ENCODE data around the gene PCNP. TPM values are rescaled to one million over a fixed set of nuclear protein-coding genes. Genes with fewer than 3 reads are reported as not detected.

PCNP gene
- polyA plus RNA-seq, 1 of the 3 experiments (the other 2 are of a cell fraction): 45.8 TPM

GRCh38 chr3:101542957-101543356, 31.0 kb upstream of the PCNP start:
- no peaks in the 10 kb centered on the region for H3K79me2 ChIP-seq (ENCODE audit: insufficient read depth)
- no peaks in the 10 kb centered on the region for H4K20me1 ChIP-seq (ENCODE audit: insufficient read depth)
- H3K9me3 ChIP-seq: no peaks in the 10 kb centered on the region
- H2AFZ ChIP-seq (ENCODE audit: low read depth): no peak overlapping the region
- no peak for DNase-seq
- POLR2A ChIA-PET: no interaction called here
- H3F3A ChIP-seq (replicated peaks; ENCODE audit: insufficient read depth): no peaks in the 10 kb centered on the region
- CTCF ChIA-PET: interaction anchor here (1.5 kb wide), 1 partner anchor 13 kb away, joined by 4 read pairs; no protein-coding TSS in a partner anchor
- no peaks in the 10 kb centered on the region for H3K9me2 ChIP-seq
- no peak overlapping the region for H3K4me3 ChIP-seq (ENCODE audit: low read depth in 2 of 2, low read length in 1 of 2)
- TF ChIP-seq CTCF (IDR thresholded peaks at IDR 0.05) (no peak), SMC3 (IDR thresholded peaks at IDR 0.05; ENCODE audit: low read depth, low read length) (no peak), NRF1 (IDR thresholded peaks at IDR 0.05; ENCODE audit: low read depth, low read length) (no peak), ELF1 (IDR thresholded peaks at IDR 0.05) (no peak), CHD2 (IDR thresholded peaks at IDR 0.05; ENCODE audit: low read length, partially characterized antibody) (no peak), ZBTB33 (IDR thresholded peaks at IDR 0.05; ENCODE audit: borderline replicate concordance, low read depth) (no peak), TCF12 (IDR thresholded peaks at IDR 0.05) (no peak), GABPA (IDR thresholded peaks at IDR 0.05; ENCODE audit: low read depth) (no peak)
- H3K4me2 ChIP-seq: no peak overlapping the region
- no peaks in the 10 kb centered on the region for H3K27me3 ChIP-seq (ENCODE audit: insufficient read depth)
- no peaks in the 10 kb centered on the region for H3K4me1 ChIP-seq (ENCODE audit: control insufficient read depth in 1 of 2, insufficient read depth in 2 of 2, low read depth in 1 of 2, low read length in 1 of 2)
- H3K36me3 ChIP-seq (replicated peaks in 1 of 2; ENCODE audit: control insufficient read depth in 1 of 2, insufficient read depth in 2 of 2, low read length in 1 of 2): no peaks in the 10 kb centered on the region
- no peak overlapping the region for H3K27ac ChIP-seq (ENCODE audit: low read depth in 2 of 2, low read length in 1 of 2)
- H3K9ac ChIP-seq: no peak overlapping the region

GRCh38 chr3:101544161-101544850, 29.7 kb upstream of the PCNP start:
- Histone ChIP-seq H3K9me2 (no peaks in the 10 kb centered on the region), H3K27ac (ENCODE audit: low read depth in 2 of 2, low read length in 1 of 2) (no peak overlapping the region), H3F3A (replicated peaks; ENCODE audit: insufficient read depth) (no peaks in the 10 kb centered on the region), H3K4me1 (ENCODE audit: control insufficient read depth in 1 of 2, insufficient read depth in 2 of 2, low read depth in 1 of 2, low read length in 1 of 2) (no peaks in the 10 kb centered on the region), H4K20me1 (ENCODE audit: insufficient read depth) (no peaks in the 10 kb centered on the region), H3K36me3 (replicated peaks in 1 of 2; ENCODE audit: control insufficient read depth in 1 of 2, insufficient read depth in 2 of 2, low read length in 1 of 2) (no peaks in the 10 kb centered on the region), H3K9ac (no peak overlapping the region), H3K27me3 (ENCODE audit: insufficient read depth) (no peaks in the 10 kb centered on the region), H3K79me2 (ENCODE audit: insufficient read depth) (no peaks in the 10 kb centered on the region), H3K9me3 (no peaks in the 10 kb centered on the region), H3K4me3 (ENCODE audit: low read depth in 2 of 2, low read length in 1 of 2) (no peak overlapping the region), H2AFZ (ENCODE audit: low read depth) (no peak overlapping the region), H3K4me2 (no peak overlapping the region)
- no peak for TF ChIP-seq FOXM1 (IDR thresholded peaks at IDR 0.05; ENCODE audit: low read depth)
- TF ChIP-seq YY1 (IDR thresholded peaks at IDR 0.05; ENCODE audit: low read depth): no peak
- TF ChIP-seq EP300 (IDR thresholded peaks at IDR 0.05; ENCODE audit: borderline replicate concordance in 1 of 2, low read depth in 1 of 2, low read length in 1 of 2): no peak
- no peak for TF ChIP-seq JUND (IDR thresholded peaks at IDR 0.05)
- no peak for TF ChIP-seq ELF1 (IDR thresholded peaks at IDR 0.05)
- TF ChIP-seq GABPA (IDR thresholded peaks at IDR 0.05; ENCODE audit: low read depth): no peak
- TF ChIP-seq USF2 (IDR thresholded peaks at IDR 0.05; ENCODE audit: borderline replicate concordance, low read depth, low read length): no peak
- no peak for TF ChIP-seq MEF2A (IDR thresholded peaks at IDR 0.05; ENCODE audit: borderline replicate concordance, low read depth)
- no peak for TF ChIP-seq FOXJ3 (CRISPR knock-in tag; IDR thresholded peaks at IDR 0.05)
- TF ChIP-seq EZH2phosphoT487 (IDR thresholded peaks at IDR 0.05; ENCODE audit: borderline replicate concordance, low read depth): no peak
- TF ChIP-seq NFIC (IDR thresholded peaks at IDR 0.05; ENCODE audit: borderline replicate concordance): no peak
- DNase-seq: no peak
- ChIA-PET POLR2A (interaction anchor here (0.6 kb wide), 1 partner anchor 18 kb away, joined by 3 read pairs; no protein-coding TSS in a partner anchor), CTCF (interaction anchor here (0.9 to 1.5 kb wide), 2 partner anchors 15 to 29 kb away, joined by 4 read pairs; no protein-coding TSS in a partner anchor)
- 44% methylated on average over 1 of the region's 1 CpG for WGBS (ENCODE audit: low lambda C conversion rate)
